NCI-H1417 treated with DMSO at 0.1 percent for 48 hours (cell line): ENCODE results near the gene TMEM201.
"Not testable (repeated sequence)": the region's sequence is repeated elsewhere in the genome, so short reads cannot be mapped to it uniquely, and the experiment has no call there.

Experiments
- DNase-seq: peaks from one replicate; lab custom pipeline; 2025; lab: John Stamatoyannopoulos, UW

TMEM201 gene

GRCh38 chr1:9588551-9589143 is at the start of gene TMEM201:
Gene TMEM201 (plus strand): TSS chr1:9588911. CDS start chr1:9588931, 20 bp downstream.
- peak; percentile 49 for DNase-seq

GRCh38 chr1:9539165-9539828 is 49.4 kb upstream of the TMEM201 start, which contains the start of gene SLC25A33:
Gene SLC25A33 (plus strand): TSS chr1:9539465. CDS start chr1:9539692, 227 bp downstream.
- DNase-seq, result peak; percentile 83

DNA sequence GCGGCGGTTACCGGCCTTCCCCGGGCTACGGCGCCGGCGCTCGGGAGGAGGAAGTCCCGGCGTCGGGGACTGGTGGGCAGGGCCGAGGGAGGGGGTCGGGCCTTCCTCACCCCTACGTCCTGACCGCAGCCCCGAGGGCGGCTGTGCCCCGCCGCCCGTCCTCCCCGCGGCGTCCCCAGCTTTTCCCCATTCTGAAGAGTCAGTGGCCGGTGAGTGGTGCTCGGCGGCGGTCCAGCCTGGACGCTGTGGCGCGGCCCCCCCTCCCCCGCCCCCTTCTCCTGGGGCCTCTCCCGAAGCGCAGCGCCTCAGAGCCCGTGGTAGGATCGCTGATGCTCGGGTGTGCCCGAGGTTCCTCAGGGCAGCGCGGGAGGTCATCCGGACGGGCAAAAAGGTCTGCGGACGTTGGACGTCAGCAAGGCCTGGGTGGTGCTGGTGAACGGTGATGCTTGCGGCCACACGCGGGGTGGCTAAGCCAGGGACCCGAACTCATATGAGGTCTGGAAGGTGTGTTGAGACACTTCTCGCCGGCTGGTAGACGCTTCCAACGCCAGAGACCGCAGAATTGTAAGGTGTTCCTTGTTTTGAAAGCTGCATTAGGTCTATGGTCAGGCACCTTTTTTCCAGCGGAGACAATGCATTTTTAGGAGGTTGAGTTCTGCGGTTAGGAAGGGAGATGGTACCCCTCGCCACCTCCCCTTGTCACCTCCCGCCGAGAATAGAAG is 48.7 kb upstream of the TMEM201 start:
- DNase-seq, result no peak

DNA sequence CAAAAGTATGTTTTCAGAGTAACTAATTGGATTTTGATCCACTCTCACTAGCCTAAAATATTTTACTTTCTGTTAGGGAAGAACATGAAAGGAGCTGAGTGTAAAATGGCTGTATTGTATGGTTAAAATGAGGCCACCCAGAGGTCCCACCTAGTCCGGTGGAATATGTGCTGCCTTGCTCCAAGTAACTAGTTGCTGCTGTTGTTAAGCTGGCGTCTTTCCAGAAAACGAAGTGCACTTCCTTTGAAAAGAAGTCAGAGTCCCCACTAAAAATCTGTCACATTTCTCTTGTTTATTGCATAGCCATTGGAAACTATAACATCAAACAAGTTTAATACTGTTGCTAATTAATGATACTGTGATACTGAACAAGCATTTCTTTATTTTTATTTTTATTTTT is 46.3 kb upstream of the TMEM201 start:
- no peak for DNase-seq

- DNase-seq, result no peak
Measured at GRCh38 chr1:9544926-9545325, 43.8 kb upstream of the TMEM201 start.

- no peak for DNase-seq
Measured at GRCh38 chr1:9549955-9550546, 38.7 kb upstream of the TMEM201 start.

DNA sequence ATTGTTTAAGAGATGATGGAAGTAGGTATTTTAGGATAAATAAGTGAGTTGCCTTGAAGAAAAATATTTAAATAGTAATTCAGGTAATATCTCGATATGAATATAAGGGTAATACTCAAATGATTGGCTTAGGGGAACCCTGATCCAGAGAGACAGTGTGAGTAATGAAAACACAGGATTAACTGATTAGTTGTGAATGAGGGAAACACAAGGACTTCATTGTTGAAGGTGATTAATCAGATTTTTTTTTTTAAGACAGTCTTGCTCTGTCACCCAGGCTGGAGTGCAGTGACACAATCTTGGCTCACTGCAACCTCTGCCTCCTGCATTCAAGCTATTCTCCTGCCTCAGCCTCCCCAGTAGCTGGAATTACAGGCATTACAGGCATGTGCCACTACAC is 36.7 kb upstream of the TMEM201 start:
- no peak for DNase-seq

DNA sequence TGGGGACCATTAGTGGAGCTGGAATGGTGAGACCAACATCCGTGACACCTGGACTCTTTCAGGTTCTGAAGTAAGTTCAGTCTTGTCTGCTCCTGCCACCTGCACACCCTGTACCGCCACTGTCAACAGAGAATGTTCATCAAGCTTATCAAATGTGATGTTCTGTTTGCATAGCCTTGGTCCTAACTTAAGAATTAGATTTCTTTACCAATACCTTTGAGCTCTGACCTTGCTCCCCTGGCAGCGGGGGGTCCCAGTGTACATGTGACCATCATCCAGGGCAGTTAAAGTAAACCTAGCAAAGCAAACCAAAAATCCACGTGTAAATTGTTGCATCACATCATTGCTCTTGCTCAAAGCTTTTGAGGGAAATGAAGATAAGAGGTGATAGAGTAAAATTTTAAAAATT is 35.0 kb upstream of the TMEM201 start:
- no peak for DNase-seq

DNA sequence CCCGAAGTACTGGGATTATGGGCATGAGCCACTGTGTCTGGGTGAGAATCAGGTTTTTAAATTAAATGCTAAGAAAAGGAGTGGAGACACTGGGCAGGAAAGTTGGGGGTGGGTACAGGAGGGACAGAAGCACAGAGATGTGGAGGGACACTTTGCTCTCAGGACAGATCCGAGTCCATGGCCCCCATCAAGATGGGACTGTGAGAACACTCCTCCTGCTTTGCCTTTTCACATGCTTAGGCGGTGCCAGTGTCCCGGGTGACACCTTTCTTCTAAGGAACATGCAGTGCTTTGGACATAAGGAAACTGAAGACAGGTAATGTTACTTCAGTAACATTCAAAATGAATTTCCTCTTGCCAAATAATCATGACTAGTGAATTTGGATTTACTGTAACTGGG is 32.8 kb upstream of the TMEM201 start:
- DNase-seq, result no peak

GRCh38 chr1:9557624-9558023 is 31.1 kb upstream of the TMEM201 start:
- no peak for DNase-seq

GRCh38 chr1:9558271-9558945 is 30.3 kb upstream of the TMEM201 start:
- no peak for DNase-seq

GRCh38 chr1:9558946-9559545 is 29.7 kb upstream of the TMEM201 start:
- no peak for DNase-seq

GRCh38 chr1:9559673-9560072 is 29.0 kb upstream of the TMEM201 start:
- no peak for DNase-seq

DNA sequence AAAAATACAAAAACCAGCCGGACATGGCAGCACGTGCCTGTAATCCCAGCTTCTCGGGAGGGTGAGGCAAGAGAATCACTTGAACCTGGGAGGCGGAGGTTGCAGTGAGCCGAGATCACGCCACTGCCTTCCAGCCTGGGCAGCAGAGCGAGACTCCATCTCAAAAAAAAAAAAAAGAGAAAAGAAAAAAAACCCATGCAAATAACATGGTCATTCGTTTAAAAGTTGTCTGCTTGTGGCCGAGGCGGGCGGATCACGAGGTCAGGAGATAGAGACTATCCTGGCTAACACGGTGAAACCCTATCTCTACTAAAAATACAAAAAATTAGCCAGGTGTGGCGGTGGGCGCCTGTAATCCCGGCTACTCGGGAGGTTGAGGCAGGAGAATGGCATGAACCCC is 28.6 kb upstream of the TMEM201 start:
- DNase-seq, result not testable (repeated sequence)

- DNase-seq, result no peak
Measured at GRCh38 chr1:9561429-9561828, 27.3 kb upstream of the TMEM201 start.

- DNase-seq, result no peak
Measured at GRCh38 chr1:9569267-9569666, 19.4 kb upstream of the TMEM201 start.

DNA sequence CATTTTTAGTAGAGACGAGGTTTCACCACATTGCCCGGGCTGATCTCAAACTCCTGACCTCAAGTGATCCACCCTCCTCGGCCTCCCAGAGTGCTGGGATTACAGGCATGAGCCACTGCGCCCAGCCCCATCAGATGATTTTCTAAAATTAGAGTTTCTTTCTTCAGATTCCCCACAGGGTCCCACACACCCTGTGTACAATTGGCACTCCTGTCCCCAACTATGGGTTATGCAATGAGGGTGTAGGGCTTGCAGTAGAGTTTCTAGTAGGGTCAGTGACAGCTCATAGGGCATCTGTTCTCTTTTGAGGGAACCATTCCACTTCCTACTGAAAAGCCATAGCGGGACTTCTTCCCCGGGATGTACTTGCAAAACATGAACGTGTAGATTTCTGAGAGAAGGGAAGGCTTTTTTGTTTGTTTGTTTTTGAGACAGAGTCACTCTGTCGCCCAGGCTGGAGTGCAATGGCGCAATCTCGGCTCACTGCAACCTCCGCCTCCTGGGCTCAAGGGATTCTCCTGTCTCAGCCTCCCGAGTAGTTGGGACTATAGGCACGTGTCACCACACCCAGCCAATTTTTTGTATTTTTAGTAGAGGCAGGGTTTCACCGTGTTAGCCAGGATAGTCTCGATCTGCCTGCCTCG is 17.7 kb upstream of the TMEM201 start:
- not testable (repeated sequence) for DNase-seq

- no peak for DNase-seq
Measured at GRCh38 chr1:9573723-9574122, 15.0 kb upstream of the TMEM201 start.

- no peak for DNase-seq
Measured at GRCh38 chr1:9575486-9575885, 13.2 kb upstream of the TMEM201 start.

GRCh38 chr1:9576903-9577302 is 11.8 kb upstream of the TMEM201 start:
- DNase-seq, result no peak

- DNase-seq, result no peak
Measured at GRCh38 chr1:9577423-9577822, 11.3 kb upstream of the TMEM201 start.
